Lung (tissue), 12 donors: Measurements from ENCODE around the gene PANK4. TPM values are rescaled to one million over a fixed set of nuclear protein-coding genes. Genes with fewer than 3 reads are reported as not detected.

Source experiments
- ATAC-seq: fragments of 200-7000 bp; cut with Tn5 transposase; one replicate; pipeline ENCODE4 v1.9.1; 2020; ENCODE audit warnings: moderate number of reproducible peaks; ENCODE audit not compliant: insufficient read depth, low FRiP score
- DNase-seq, 3 donors: peaks; one replicate each; pipeline ENCODE4 v3.0.0-alpha.2; 2013 to 2017
- H3K27ac ChIP-seq, 2 donors: one replicate each; pipeline ENCODE4 v1.5.1; 2013; ENCODE audit warnings: mild to moderate bottlenecking in 2 of 2, moderate library complexity in 2 of 2, control low read depth in 1 of 2, inconsistent platforms in 1 of 2, low read depth in 1 of 2, low read length in 1 of 2
- H3K27me3 ChIP-seq, 3 donors: one replicate each; pipeline ENCODE4 v1.5.1; 2013; ENCODE audit warnings: low read length in 2 of 3; ENCODE audit not compliant: control insufficient read depth in 3 of 3, insufficient read depth in 3 of 3
- H3K36me3 ChIP-seq, 4 donors: one replicate each; pipeline ENCODE4 v1.5.1; 2013; ENCODE audit warnings: low read length in 4 of 4, mild to moderate bottlenecking in 1 of 4, moderate library complexity in 1 of 4; ENCODE audit not compliant: control insufficient read depth in 4 of 4, insufficient read depth in 4 of 4
- H3K4me1 ChIP-seq, 5 donors: one replicate each; pipeline ENCODE4 v1.5.1; 2013; ENCODE audit warnings: low read length in 5 of 5, mild to moderate bottlenecking in 2 of 5, moderate library complexity in 1 of 5; ENCODE audit not compliant: control insufficient read depth in 5 of 5, insufficient read depth in 5 of 5
- H3K4me3 ChIP-seq: one replicate; pipeline ENCODE4 v1.5.1; 2013; ENCODE audit warnings: mild to moderate bottlenecking, control low read depth, moderate library complexity
- H3K9ac ChIP-seq, 2 donors: one replicate each; pipeline ENCODE4 v1.5.1; 2013; ENCODE audit warnings: low read length in 2 of 2, control low read depth in 1 of 2; ENCODE audit not compliant: insufficient read depth in 1 of 2
- H3K9me3 ChIP-seq, 4 donors: one replicate each; pipeline ENCODE4 v1.5.1; 2013; ENCODE audit warnings: low read length in 3 of 4, mild to moderate bottlenecking in 1 of 4, moderate library complexity in 1 of 4; ENCODE audit not compliant: control insufficient read depth in 4 of 4, insufficient read depth in 3 of 4
- WGBS, 2 donors: extraction: QIAGEN DNeasy Blood & Tissue Kit; methylation state at CpG; one replicate each; pipeline ENCODE4 v1.1.7; 2013; 5-methylcytosine and 5-hydroxymethylcytosine counted together
- polyA plus RNA-seq, 2 donors: library from polyadenylated mRNA; stranded (reverse); fragments of 200-250 nt; gene quantifications; one replicate each; pipeline ENCODE4 v1.2.1, GENCODE V29; 2013
- total RNA-seq, 2 donors: library from RNA; depleted of rRNA in 1 of 2; stranded (reverse); fragments of >200 nt in 1 of 2; gene quantifications; one replicate each; pipeline ENCODE4 v1.2.1, GENCODE V29; 2014 to 2021
- TF ChIP-seq, protein P1 (sequence below): IDR thresholded peaks from 2 replicates; pipeline ENCODE4 v1.5.1; 2012; ENCODE audit warnings: mild to moderate bottlenecking; ENCODE audit errors: control extremely low read depth, extremely low read depth
- donor health status: control.
- donor health status: control.
- donor health status: Bipolar disorder and iron deficiency.
- donor health status: healthy.
- donor health status: DM: yes; HTN: yes; CAD: no.

PANK4 gene
- total and polyA plus RNA-seq, 4 donors, result 17.6 to 36.3 (median 21.7) TPM

DNA sequence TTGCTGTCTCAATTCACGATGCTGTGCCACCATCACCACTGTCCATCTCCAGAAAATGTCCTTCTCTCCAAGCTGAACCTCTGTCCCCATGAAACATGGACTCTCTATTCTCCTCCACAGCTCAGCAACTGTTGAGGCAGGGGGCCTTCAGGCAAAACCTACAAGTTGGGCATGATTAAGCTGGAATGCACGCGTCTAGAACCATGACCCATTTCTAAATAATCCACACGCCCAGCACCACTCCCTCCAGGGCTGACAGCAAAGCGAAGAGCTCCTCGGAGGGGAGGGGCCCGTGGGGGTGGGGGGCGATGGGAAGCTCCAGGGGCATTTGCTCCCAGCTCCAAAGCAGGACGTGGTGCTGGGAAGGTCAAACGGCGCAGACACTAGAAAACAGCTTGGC lies 7.0 kb upstream of the PANK4 start:
- Histone ChIP-seq H3K4me3 (no peak overlapping the region), H3K27ac (no peak overlapping the region), H3K9ac (no peak overlapping the region), H3K27me3 (peaks cover 0 to 59% (median 34%) of the 10 kb centered on the region in 3 donors), H3K36me3 (no peaks in the 10 kb centered on the region), H3K4me1 (peaks cover 0 to 14% (median 6%) of the 10 kb centered on the region in 5 donors), H3K9me3 (no peaks in the 10 kb centered on the region)
- 80 to 87% methylated on average over 11 of the region's 11 CpGs for WGBS, 2 donors
- DNase-seq (no peak), ATAC-seq (no peak)
- TF ChIP-seq, protein P1, sequence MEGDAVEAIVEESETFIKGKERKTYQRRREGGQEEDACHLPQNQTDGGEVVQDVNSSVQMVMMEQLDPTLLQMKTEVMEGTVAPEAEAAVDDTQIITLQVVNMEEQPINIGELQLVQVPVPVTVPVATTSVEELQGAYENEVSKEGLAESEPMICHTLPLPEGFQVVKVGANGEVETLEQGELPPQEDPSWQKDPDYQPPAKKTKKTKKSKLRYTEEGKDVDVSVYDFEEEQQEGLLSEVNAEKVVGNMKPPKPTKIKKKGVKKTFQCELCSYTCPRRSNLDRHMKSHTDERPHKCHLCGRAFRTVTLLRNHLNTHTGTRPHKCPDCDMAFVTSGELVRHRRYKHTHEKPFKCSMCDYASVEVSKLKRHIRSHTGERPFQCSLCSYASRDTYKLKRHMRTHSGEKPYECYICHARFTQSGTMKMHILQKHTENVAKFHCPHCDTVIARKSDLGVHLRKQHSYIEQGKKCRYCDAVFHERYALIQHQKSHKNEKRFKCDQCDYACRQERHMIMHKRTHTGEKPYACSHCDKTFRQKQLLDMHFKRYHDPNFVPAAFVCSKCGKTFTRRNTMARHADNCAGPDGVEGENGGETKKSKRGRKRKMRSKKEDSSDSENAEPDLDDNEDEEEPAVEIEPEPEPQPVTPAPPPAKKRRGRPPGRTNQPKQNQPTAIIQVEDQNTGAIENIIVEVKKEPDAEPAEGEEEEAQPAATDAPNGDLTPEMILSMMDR, result no peak

DNA sequence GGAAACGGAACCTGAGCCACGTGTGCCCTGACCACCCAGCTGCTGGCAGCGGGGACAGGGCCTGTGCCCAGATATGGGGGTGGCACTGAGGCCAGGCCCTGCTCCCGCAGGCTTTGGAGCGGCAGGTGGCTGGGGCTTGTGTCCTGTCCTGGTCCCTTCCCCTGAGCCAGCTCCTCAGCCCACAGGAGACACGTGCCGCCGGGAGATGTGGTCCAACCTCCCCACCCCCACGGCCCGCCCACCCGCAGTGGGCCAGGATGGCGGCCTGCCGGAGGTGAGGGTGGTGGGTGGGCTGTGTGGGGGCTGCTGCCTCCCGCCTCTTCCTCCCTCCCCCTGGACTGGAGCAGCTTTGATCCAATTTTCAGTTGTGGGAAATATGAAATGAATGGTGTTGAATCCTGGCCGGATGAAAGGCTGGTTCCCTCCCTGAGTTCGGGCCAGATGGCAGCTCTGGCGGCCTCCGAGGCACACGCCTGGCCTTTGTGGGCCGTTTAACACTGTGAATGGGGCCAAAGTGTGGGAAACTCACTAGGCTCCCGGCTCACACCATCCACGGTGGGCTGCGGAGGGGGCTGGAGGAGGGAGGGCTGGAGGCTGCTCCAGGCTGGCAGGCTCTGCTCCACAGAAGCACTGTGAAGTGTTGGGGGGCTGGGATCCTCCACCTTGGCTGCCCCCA lies 6.2 kb upstream of the PANK4 start:
- no peaks in the 10 kb centered on the region for H3K9me3 ChIP-seq
- peaks cover 0 to 62% (median 34%) of the 10 kb centered on the region in 3 donors for H3K27me3 ChIP-seq
- DNase-seq (no peak), ATAC-seq (no peak)
- WGBS, 2 donors, result 80 to 87% methylated on average over 16 to 23 of the region's 23 CpGs
- TF ChIP-seq, protein P1, result no peak
- H3K9ac ChIP-seq, result no peak overlapping the region
- H3K36me3 ChIP-seq, result no peaks in the 10 kb centered on the region
- H3K4me3 ChIP-seq, result no peak overlapping the region
- no peak overlapping the region for H3K27ac ChIP-seq
- peaks cover 0 to 16% (median 6%) of the 10 kb centered on the region in 5 donors for H3K4me1 ChIP-seq

DNA sequence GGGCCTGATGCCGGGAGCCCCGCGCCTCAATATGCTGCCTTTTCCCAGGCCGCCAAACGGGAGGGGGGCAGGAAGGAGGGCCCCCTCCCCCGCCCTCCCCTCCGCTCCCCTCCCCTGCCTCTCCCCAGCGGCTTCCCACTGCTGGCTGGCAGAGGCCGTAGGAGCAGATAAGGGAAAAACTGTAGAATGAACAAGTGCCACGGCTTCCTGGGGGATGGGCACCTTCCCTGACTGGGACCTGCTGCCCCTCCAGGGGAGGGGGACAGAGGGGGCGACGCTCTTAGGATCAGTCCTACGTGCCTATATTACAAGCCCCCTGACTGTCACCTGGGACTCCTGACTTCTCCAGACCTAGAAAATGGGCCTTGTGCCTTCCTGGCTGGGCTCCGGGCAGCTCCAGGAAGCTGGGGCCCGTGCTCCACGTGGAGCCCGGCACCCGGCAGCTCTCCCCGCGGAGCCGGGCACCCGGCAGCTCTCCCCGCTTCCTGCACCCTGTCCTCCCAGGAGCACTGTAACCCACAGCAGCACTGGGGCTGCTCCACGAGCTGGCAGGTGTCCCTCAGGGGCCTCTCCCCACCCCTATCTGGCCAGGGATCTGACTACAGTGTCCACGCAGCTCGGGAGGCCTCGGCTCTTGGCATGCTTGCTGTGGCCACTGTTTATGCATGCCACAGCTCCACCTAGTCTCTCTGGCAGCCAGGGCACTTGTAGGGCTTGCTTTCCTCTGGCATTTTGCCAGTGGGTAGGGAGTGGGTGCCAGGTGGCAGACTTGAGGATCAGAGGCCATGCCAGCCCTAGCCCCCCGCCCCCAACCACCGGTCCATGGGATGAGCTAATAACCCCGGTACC lies 4.3 kb upstream of the PANK4 start:
- H3K27ac ChIP-seq, result no peak overlapping the region
- no peak for DNase-seq
- H3K27me3 ChIP-seq, result peaks cover 0 to 55% (median 34%) of the 10 kb centered on the region in 3 donors
- no peak overlapping the region for H3K9ac ChIP-seq
- H3K9me3 ChIP-seq, result no peaks in the 10 kb centered on the region
- peaks cover 0 to 2% (median 0%) of the 10 kb centered on the region in 4 donors for H3K36me3 ChIP-seq
- TF ChIP-seq, protein P1, result no peak
- H3K4me3 ChIP-seq, result no peak overlapping the region
- ATAC-seq, result no peak
- peaks cover 0 to 22% (median 11%) of the 10 kb centered on the region in 5 donors for H3K4me1 ChIP-seq
- 12 to 15% methylated on average over 24 to 30 of the region's 30 CpGs for WGBS, 2 donors
